Progenitor cell of endocrine pancreas (in vitro differentiated cells): Measurements from ENCODE around the gene NHLH2. TPM values are rescaled to one million over a fixed set of nuclear protein-coding genes. Genes with fewer than 3 reads are reported as not detected.

Experiments
- DNase-seq: peaks from one replicate; pipeline ENCODE4 v3.0.0; 2021; ENCODE audit warnings: low spot score; ENCODE audit not compliant: unreplicated experiment
- H3K27ac Mint-ChIP-seq: 2 replicates; pipeline ENCODE4 v1.8.0; 2021; ENCODE audit warnings: mild to moderate bottlenecking, moderate library complexity, mixed read lengths
- H3K27me3 Mint-ChIP-seq: 2 replicates; pipeline ENCODE4 v1.8.0; 2021; ENCODE audit warnings: mixed read lengths
- H3K36me3 Mint-ChIP-seq: 2 replicates; pipeline ENCODE4 v1.8.0; 2022; ENCODE audit warnings: mixed read lengths; ENCODE audit not compliant: insufficient read depth
- H3K4me1 Mint-ChIP-seq: 2 replicates; pipeline ENCODE4 v1.8.0; 2021; ENCODE audit warnings: low read depth, mixed read lengths
- H3K4me3 Mint-ChIP-seq: 2 replicates; pipeline ENCODE4 v1.8.0; 2021; ENCODE audit warnings: low read depth, mild to moderate bottlenecking, moderate library complexity, mixed read lengths
- H3K9me3 Mint-ChIP-seq: 2 replicates; pipeline ENCODE4 v1.8.0; 2021; ENCODE audit warnings: low read depth, mixed read lengths
- total RNA-seq: library from RNA; stranded (reverse); gene quantifications from 2 replicates; pipeline ENCODE4 v1.2.1, GENCODE V29; 2021
- TF ChIP-seq, protein P1 (sequence below): fragments of 200-600 bp; sonication (generic); IDR thresholded peaks from one replicate; pipeline ENCODE4 v1.5.0; 2021; ENCODE audit warnings: antibody characterized with exemption, mild to moderate bottlenecking; ENCODE audit not compliant: unreplicated experiment

The NHLH2 gene
- total RNA-seq, 1 donor from 2014 or later = 0.29 TPM

DNA sequence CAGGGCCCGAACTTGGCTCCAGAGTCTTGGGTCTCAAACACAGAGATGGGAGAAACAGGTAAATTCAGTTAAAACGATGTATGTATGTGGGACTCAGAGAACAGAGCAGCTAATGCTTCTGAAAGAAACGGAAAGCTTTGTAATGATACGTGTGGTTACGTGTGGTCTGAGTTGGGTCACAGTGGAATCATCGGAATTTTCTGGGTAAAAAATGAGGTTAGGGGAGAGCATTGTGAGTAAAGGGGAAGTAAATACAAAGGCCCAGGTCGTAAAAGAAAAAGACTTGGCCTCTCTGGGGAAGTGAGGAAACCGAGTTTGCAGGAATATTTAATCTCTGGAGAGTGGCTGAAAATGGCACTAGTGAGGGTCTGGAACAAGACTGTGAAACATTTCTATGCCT lies 8.3 kb downstream of the NHLH2 start:
- Mint-ChIP-seq H3K4me1 (peaks cover 10% of the 10 kb centered on the region), H3K4me3 (no peak overlapping the region), H3K36me3 (no peaks in the 10 kb centered on the region), H3K9me3 (no peaks in the 10 kb centered on the region), H3K27ac (no peak overlapping the region), H3K27me3 (peaks cover 72% of the 10 kb centered on the region)
- DNase-seq = no peak
- TF ChIP-seq, protein P1, sequence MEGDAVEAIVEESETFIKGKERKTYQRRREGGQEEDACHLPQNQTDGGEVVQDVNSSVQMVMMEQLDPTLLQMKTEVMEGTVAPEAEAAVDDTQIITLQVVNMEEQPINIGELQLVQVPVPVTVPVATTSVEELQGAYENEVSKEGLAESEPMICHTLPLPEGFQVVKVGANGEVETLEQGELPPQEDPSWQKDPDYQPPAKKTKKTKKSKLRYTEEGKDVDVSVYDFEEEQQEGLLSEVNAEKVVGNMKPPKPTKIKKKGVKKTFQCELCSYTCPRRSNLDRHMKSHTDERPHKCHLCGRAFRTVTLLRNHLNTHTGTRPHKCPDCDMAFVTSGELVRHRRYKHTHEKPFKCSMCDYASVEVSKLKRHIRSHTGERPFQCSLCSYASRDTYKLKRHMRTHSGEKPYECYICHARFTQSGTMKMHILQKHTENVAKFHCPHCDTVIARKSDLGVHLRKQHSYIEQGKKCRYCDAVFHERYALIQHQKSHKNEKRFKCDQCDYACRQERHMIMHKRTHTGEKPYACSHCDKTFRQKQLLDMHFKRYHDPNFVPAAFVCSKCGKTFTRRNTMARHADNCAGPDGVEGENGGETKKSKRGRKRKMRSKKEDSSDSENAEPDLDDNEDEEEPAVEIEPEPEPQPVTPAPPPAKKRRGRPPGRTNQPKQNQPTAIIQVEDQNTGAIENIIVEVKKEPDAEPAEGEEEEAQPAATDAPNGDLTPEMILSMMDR = no peak

DNA sequence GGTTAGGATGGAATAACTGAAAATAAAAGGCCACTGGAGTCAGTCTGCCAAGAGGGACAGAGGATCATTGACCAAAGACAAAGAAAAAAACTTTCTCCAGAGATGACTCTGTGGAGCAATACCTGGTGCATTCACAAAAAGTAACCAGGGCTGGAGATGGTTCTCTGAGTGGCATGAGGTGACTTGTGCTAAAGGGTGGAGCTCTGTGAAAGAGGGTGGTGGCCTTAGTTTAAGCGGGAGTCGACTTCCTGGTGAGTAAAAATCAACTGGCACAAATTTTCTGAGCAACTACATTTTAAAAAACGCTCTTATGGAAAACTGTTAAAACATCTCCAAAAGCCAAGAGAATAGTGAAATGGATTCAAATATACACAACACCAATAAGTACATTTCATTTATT lies 10.0 kb downstream of the NHLH2 start:
- H3K4me1 Mint-ChIP-seq = peaks cover 21% of the 10 kb centered on the region
- no peak overlapping the region for H3K4me3 Mint-ChIP-seq
- DNase-seq = no peak
- no peaks in the 10 kb centered on the region for H3K9me3 Mint-ChIP-seq
- no peaks in the 10 kb centered on the region for H3K36me3 Mint-ChIP-seq
- TF ChIP-seq, protein P1 = no peak
- no peak overlapping the region for H3K27ac Mint-ChIP-seq
- peaks cover 68% of the 10 kb centered on the region for H3K27me3 Mint-ChIP-seq

DNA sequence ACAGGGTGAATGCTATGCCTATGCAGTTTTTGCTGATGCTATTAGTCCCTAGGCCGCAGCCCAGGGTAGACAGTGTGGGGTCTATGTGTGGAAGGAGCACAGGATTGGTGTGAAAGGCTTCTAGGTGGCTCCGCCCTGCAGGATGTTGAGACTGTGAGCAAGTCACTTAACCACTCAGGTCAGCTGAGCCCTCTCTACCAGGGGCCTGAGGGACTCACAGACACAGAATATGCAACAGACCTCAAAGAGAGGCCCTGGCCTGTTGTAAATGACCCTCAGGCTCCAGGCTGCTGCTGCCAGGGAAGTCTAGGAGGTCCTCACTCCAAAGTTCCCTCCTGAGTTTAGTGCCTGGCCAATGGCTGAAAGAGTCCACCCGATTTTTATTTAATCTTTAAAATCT lies 11.0 kb downstream of the NHLH2 start:
- Mint-ChIP-seq H3K4me3 (peak overlapping the region; percentile 27), H3K9me3 (no peaks in the 10 kb centered on the region), H3K27ac (no peak overlapping the region), H3K27me3 (peaks cover 60% of the 10 kb centered on the region), H3K36me3 (no peaks in the 10 kb centered on the region), H3K4me1 (peaks cover 23% of the 10 kb centered on the region)
- DNase-seq = no peak
- TF ChIP-seq, protein P1 = no peak

DNA sequence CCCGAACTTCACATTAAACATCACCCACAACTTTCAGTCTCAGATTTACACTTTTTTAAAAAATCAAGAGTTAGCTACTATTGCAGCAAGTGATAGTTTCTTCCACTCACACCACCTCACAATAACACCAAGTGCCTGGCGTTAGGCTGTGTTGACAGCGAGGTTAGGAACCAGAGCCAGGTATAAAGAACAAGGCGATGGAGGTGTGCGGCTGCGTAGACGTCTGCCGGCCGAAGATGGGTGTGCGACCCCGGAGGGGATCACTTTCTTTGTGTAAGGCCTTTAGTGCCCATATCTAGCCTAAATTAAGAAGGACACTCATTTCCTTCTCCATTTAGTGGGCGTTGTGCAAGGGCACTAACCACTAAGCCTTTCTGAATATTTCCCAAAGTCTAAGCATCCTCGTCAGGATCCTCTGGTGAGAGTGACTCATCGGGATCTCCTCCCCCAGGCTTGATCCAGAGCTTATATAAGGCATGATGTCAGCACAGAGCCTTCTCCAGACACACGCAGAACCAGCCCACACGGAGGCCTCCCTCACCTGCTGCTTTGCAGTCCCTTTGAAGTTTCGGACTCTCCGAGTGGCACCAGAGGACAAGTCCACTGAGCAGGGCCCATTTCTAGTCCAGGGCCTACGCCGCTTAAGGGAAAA lies 11.8 kb downstream of the NHLH2 start:
- TF ChIP-seq, protein P1 = no peak
- Mint-ChIP-seq H3K4me3 (peak overlapping the region; percentile 73), H3K9me3 (no peaks in the 10 kb centered on the region), H3K36me3 (no peaks in the 10 kb centered on the region), H3K4me1 (peaks cover 23% of the 10 kb centered on the region), H3K27me3 (peaks cover 54% of the 10 kb centered on the region), H3K27ac (peak overlapping the region; percentile 72)
- DNase-seq = no peak

DNA sequence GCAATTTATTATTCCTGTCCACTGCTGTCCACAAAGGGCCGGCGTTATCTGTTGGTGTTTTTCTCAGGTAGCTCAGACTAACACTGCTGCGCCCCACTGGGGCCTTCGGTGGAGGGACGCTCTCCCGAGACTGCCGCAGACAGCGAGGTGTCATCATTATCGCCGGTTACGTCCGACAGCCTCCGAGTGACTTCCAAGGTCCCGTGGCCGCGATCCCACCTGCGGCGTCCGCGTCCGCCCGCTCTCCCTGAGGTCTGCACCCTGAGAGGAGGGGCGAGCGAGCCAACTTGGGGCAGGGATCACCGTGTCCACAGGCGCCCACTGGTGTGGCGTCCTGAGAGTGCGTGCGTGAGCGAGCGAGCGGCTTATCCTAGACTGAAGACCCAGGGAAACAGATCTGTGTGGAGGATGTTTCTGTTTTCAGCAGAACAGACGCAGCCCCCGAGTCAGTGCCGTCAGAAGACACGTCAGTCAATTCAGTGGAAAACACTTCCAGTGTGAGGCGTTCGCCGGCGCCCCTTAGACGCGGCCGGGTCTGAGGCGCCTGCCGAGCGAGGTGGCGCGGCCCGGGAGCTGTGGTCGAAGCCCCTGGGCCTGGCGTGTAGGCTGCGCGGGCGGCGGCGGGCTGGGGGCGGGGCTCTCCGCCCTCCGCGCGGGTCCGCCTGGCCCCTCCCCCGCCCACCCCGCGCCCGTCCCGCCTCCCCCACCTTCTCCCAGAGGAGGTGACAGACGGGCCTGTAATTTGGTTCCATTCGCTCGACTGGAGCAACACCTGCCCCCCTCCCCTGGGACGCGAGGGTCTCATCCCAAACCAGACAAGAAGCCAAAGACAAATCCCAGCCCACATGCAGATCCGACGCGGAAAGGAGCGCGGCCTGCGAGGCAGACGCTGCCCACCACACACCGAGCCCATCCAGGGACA lies 12.6 kb downstream of the NHLH2 start:
- Mint-ChIP-seq H3K36me3 (no peaks in the 10 kb centered on the region), H3K4me3 (peak overlapping the region; percentile 77), H3K27ac (peak overlapping the region; percentile 79), H3K4me1 (peaks cover 23% of the 10 kb centered on the region), H3K27me3 (peaks cover 51% of the 10 kb centered on the region), H3K9me3 (no peaks in the 10 kb centered on the region)
- TF ChIP-seq, protein P1 = no peak
- peak; percentile 28 for DNase-seq
